ENCODE data around the gene ZBTB11. TPM values are rescaled to one million over a fixed set of nuclear protein-coding genes. Genes with fewer than 3 reads are reported as not detected.

The ZBTB11 gene
- total and polyA plus RNA-seq, 9 of the 15 experiments (the other 6 are each of a cell fraction or from before 2014, with no cell fraction given) = 6.2 to 31.9 (median 21.4) TPM

DNA sequence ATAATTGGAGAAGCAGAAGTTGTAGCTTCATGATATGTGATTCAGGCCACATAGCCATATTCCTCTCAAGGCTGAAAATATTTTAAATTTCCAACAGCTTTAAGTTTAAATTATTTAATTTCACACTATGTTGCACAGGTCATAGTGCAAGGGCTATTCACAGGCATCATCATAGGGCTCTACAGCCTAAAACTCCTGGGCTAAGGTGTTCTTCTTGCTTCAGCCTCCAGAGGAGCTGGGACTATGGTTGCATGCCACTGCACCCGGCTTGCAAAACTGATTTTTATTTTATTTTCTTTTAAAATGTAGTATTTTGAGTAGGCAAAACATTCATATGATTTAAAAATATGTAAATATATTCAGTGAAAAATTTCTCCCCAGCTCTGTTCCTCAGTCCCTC, 41.5 kb upstream of the ZBTB11 start (continued):
- TF ChIP-seq, protein P1, sequence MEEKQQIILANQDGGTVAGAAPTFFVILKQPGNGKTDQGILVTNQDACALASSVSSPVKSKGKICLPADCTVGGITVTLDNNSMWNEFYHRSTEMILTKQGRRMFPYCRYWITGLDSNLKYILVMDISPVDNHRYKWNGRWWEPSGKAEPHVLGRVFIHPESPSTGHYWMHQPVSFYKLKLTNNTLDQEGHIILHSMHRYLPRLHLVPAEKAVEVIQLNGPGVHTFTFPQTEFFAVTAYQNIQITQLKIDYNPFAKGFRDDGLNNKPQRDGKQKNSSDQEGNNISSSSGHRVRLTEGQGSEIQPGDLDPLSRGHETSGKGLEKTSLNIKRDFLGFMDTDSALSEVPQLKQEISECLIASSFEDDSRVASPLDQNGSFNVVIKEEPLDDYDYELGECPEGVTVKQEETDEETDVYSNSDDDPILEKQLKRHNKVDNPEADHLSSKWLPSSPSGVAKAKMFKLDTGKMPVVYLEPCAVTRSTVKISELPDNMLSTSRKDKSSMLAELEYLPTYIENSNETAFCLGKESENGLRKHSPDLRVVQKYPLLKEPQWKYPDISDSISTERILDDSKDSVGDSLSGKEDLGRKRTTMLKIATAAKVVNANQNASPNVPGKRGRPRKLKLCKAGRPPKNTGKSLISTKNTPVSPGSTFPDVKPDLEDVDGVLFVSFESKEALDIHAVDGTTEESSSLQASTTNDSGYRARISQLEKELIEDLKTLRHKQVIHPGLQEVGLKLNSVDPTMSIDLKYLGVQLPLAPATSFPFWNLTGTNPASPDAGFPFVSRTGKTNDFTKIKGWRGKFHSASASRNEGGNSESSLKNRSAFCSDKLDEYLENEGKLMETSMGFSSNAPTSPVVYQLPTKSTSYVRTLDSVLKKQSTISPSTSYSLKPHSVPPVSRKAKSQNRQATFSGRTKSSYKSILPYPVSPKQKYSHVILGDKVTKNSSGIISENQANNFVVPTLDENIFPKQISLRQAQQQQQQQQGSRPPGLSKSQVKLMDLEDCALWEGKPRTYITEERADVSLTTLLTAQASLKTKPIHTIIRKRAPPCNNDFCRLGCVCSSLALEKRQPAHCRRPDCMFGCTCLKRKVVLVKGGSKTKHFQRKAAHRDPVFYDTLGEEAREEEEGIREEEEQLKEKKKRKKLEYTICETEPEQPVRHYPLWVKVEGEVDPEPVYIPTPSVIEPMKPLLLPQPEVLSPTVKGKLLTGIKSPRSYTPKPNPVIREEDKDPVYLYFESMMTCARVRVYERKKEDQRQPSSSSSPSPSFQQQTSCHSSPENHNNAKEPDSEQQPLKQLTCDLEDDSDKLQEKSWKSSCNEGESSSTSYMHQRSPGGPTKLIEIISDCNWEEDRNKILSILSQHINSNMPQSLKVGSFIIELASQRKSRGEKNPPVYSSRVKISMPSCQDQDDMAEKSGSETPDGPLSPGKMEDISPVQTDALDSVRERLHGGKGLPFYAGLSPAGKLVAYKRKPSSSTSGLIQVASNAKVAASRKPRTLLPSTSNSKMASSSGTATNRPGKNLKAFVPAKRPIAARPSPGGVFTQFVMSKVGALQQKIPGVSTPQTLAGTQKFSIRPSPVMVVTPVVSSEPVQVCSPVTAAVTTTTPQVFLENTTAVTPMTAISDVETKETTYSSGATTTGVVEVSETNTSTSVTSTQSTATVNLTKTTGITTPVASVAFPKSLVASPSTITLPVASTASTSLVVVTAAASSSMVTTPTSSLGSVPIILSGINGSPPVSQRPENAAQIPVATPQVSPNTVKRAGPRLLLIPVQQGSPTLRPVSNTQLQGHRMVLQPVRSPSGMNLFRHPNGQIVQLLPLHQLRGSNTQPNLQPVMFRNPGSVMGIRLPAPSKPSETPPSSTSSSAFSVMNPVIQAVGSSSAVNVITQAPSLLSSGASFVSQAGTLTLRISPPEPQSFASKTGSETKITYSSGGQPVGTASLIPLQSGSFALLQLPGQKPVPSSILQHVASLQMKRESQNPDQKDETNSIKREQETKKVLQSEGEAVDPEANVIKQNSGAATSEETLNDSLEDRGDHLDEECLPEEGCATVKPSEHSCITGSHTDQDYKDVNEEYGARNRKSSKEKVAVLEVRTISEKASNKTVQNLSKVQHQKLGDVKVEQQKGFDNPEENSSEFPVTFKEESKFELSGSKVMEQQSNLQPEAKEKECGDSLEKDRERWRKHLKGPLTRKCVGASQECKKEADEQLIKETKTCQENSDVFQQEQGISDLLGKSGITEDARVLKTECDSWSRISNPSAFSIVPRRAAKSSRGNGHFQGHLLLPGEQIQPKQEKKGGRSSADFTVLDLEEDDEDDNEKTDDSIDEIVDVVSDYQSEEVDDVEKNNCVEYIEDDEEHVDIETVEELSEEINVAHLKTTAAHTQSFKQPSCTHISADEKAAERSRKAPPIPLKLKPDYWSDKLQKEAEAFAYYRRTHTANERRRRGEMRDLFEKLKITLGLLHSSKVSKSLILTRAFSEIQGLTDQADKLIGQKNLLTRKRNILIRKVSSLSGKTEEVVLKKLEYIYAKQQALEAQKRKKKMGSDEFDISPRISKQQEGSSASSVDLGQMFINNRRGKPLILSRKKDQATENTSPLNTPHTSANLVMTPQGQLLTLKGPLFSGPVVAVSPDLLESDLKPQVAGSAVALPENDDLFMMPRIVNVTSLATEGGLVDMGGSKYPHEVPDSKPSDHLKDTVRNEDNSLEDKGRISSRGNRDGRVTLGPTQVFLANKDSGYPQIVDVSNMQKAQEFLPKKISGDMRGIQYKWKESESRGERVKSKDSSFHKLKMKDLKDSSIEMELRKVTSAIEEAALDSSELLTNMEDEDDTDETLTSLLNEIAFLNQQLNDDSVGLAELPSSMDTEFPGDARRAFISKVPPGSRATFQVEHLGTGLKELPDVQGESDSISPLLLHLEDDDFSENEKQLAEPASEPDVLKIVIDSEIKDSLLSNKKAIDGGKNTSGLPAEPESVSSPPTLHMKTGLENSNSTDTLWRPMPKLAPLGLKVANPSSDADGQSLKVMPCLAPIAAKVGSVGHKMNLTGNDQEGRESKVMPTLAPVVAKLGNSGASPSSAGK (IDR thresholded peaks at IDR 0.05) = no peak
- TF ChIP-seq NONO (IDR thresholded peaks at IDR 0.05; ENCODE audit: low read depth in 2 of 2, low read length in 1 of 2) = no peak
- TF ChIP-seq HIVEP1 (CRISPR knock-in tag; IDR thresholded peaks at IDR 0.05) = no peak
- no peak for TF ChIP-seq CBX1 (IDR thresholded peaks at IDR 0.05; ENCODE audit: low read depth)

Measured in K562 (cell line).